IgD-negative memory B cell (primary cell): Measurements from ENCODE around the gene CRTAC1. TPM values are rescaled to one million over a fixed set of nuclear protein-coding genes. Genes with fewer than 3 reads are reported as not detected.

Experiments used
- H3K27ac Mint-ChIP-seq, 3 donors: one replicate each; pipeline ENCODE4 v1.8.0; 2020 to 2022; ENCODE audit warnings: mild to moderate bottlenecking in 3 of 3, mixed read lengths in 3 of 3, moderate library complexity in 1 of 3
- H3K27me3 Mint-ChIP-seq: one replicate; pipeline ENCODE4 v1.8.0; 2021; ENCODE audit warnings: mixed read lengths
- H3K36me3 Mint-ChIP-seq: one replicate; pipeline ENCODE4 v1.8.0; 2020; ENCODE audit warnings: mild to moderate bottlenecking, mixed read lengths
- H3K4me1 Mint-ChIP-seq, 3 donors: one replicate each; pipeline ENCODE4 v1.8.0; 2020 to 2022; ENCODE audit warnings: mixed read lengths in 3 of 3, mild to moderate bottlenecking in 1 of 3
- H3K4me3 Mint-ChIP-seq, 4 donors: one replicate each; pipeline ENCODE4 v1.8.0; 2020 to 2022; ENCODE audit warnings: mild to moderate bottlenecking in 4 of 4, mixed read lengths in 4 of 4, moderate library complexity in 3 of 4
- H3K9me3 Mint-ChIP-seq, 3 donors: one replicate each; pipeline ENCODE4 v1.8.0; 2020 to 2021; ENCODE audit warnings: mixed read lengths in 3 of 3, mild to moderate bottlenecking in 1 of 3
- polyA plus RNA-seq: library from polyadenylated mRNA; unstranded; fragments of 300-500 nt; fragmentation: Illumina TruSeq; gene quantifications from one replicate; pipeline ENCODE4 v1.2.3, GENCODE V29; 2021

Gene CRTAC1
- polyA plus RNA-seq, 1 donor from 2014 or later, result not detected

DNA sequence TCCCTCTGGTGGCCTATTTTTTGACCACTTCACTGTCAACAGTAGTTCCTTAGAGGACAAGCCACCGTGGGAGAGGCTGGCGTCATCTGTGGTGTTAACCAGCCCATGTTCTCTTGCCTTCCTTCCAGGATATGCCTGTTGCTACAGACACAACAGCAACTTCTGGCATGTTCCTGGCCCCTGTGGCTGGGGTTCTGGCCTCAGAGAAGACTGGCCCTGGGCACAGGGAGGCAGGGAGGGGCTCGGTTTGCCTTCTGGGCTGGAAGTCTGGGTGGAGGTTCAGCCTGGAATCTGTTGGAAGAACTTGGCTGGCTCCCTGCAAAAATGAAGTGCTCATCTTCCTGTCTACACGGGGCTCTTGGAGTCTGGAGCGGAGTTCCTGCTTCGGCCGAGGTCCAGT, 155.0 kb downstream of the CRTAC1 start:
- Mint-ChIP-seq H3K4me1 (no peaks in the 10 kb centered on the region), H3K36me3 (no peaks in the 10 kb centered on the region), H3K27me3 (peaks cover 9% of the 10 kb centered on the region), H3K4me3 (no peak overlapping the region), H3K27ac (no peak overlapping the region), H3K9me3 (peaks cover 0 to 2% (median 0%) of the 10 kb centered on the region in 3 donors)

- H3K9me3 Mint-ChIP-seq, result peaks cover 0 to 2% (median 0%) of the 10 kb centered on the region in 3 donors
- H3K27me3 Mint-ChIP-seq, result peaks cover 12% of the 10 kb centered on the region
- no peak overlapping the region for H3K27ac Mint-ChIP-seq
- no peaks in the 10 kb centered on the region for H3K36me3 Mint-ChIP-seq
- H3K4me3 Mint-ChIP-seq, result no peak overlapping the region
- H3K4me1 Mint-ChIP-seq, result peaks cover 0 to 5% (median 4%) of the 10 kb centered on the region in 3 donors
These were observed 156.1 kb downstream of the CRTAC1 start for GRCh38 chr10:97874332-97874731.

GRCh38 chr10:97873569-97873968, 156.9 kb downstream of the CRTAC1 start:
- no peaks in the 10 kb centered on the region for H3K9me3 Mint-ChIP-seq
- peaks cover 15% of the 10 kb centered on the region for H3K27me3 Mint-ChIP-seq
- H3K27ac Mint-ChIP-seq, result no peak overlapping the region
- no peak overlapping the region for H3K4me3 Mint-ChIP-seq
- H3K4me1 Mint-ChIP-seq, result peaks cover 0 to 7% (median 4%) of the 10 kb centered on the region in 3 donors
- no peaks in the 10 kb centered on the region for H3K36me3 Mint-ChIP-seq

DNA sequence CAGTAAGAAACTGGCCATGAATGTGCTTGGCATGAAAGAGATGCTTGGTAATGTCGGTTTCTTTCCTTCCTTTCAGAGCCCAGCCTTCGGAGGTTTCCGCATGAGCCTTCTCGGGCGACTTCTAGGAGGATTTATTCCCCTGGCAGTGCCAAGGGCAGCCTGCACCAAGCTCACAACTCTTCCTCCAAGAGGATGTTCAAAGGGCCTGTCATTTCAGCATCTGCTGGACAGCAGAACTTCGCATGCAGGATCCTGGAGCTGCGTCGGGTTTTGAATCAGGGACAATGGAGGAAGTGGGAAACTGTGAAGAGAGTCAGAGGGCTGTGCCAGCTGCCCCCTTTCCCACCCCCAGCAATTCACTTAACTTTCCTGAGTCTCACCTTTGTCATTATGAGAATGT, 159.4 kb downstream of the CRTAC1 start:
- peaks cover 15% of the 10 kb centered on the region for H3K27me3 Mint-ChIP-seq
- H3K27ac Mint-ChIP-seq, result no peak overlapping the region
- peaks cover 0 to 7% (median 4%) of the 10 kb centered on the region in 3 donors for H3K4me1 Mint-ChIP-seq
- no peaks in the 10 kb centered on the region for H3K36me3 Mint-ChIP-seq
- no peak overlapping the region for H3K4me3 Mint-ChIP-seq
- no peaks in the 10 kb centered on the region for H3K9me3 Mint-ChIP-seq

GRCh38 chr10:97869091-97870042, 161.1 kb downstream of the CRTAC1 start:
- no peaks in the 10 kb centered on the region for H3K9me3 Mint-ChIP-seq
- H3K27me3 Mint-ChIP-seq, result peaks cover 7% of the 10 kb centered on the region
- no peaks in the 10 kb centered on the region for H3K36me3 Mint-ChIP-seq
- H3K4me1 Mint-ChIP-seq, result peaks cover 0 to 7% (median 4%) of the 10 kb centered on the region in 3 donors
- H3K4me3 Mint-ChIP-seq, result peak overlapping the region in 1 of 4 donors; percentile 47
- peak overlapping the region in 1 of 3 donors; percentile 27 for H3K27ac Mint-ChIP-seq

DNA sequence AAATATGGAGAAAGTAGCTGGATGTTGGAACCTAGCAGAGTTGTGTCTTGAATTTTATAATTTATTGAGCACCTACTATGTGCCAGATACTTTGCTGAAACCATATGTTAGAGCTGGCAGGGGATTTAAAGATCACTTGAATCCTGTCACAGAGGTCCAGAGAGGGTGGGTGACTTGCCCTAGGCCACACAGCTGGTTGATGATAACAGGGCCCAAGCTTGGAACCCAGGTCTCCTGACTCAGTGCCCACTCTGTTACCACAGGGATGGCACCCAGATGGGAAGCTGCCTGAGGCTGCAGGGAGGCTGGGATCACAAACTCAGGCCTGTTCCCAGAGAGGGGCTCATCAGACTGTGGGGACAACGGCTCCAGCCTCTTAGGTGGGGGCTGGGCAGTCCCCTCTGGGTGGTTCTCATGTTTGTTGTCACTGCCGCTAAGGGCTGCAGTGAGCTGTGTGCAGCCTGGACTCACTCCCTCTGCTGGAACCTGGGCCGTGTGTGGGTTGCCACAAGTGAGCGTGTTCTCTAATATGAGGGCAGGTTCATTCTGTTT, 162.2 kb downstream of the CRTAC1 start:
- H3K9me3 Mint-ChIP-seq, result no peaks in the 10 kb centered on the region
- H3K36me3 Mint-ChIP-seq, result no peaks in the 10 kb centered on the region
- no peak overlapping the region for H3K27ac Mint-ChIP-seq
- H3K4me1 Mint-ChIP-seq, result peaks cover 0 to 7% (median 4%) of the 10 kb centered on the region in 3 donors
- H3K27me3 Mint-ChIP-seq, result peaks cover 7% of the 10 kb centered on the region
- H3K4me3 Mint-ChIP-seq, result no peak overlapping the region

DNA sequence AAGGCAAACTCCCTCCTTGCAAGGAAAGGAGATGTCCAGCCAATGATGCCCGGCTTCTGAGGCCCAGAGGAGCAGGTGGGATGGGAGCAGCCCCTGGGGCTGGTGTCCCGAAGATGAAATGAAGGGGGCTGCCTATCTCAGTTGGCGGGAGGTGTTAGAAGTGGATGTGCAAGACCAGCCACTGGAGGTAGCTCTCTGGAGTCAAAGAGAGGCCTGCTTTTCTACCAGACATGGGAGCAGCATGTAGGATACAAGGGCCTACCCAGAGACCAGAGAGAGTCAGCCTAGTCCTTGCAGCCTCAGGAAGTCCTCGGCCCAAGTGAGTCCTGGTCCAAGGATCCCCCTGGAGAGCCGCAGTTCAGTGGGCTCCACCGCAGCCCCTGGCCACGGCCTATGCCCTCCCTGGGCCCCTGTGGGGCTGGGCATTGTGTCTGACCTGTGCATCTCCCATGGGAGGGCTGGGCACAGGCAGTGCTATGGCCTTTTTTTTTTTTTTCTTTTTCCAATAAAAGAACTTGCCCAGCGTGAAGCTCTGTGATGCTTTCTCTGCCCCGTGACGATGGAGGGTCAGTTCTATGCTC, 163.1 kb downstream of the CRTAC1 start:
- Mint-ChIP-seq H3K36me3 (no peaks in the 10 kb centered on the region), H3K27ac (no peak overlapping the region), H3K9me3 (no peaks in the 10 kb centered on the region), H3K4me1 (peaks cover 1 to 7% (median 4%) of the 10 kb centered on the region in 3 donors), H3K4me3 (no peak overlapping the region), H3K27me3 (peaks cover 8% of the 10 kb centered on the region)

- Mint-ChIP-seq H3K27ac (no peak overlapping the region), H3K36me3 (no peaks in the 10 kb centered on the region), H3K4me1 (peaks cover 1 to 7% (median 4%) of the 10 kb centered on the region in 3 donors), H3K27me3 (peaks cover 10% of the 10 kb centered on the region), H3K4me3 (peak overlapping the region in 1 of 4 donors; percentile 9), H3K9me3 (no peaks in the 10 kb centered on the region)
These were observed 163.7 kb downstream of the CRTAC1 start for GRCh38 chr10:97866524-97867219.

- H3K9me3 Mint-ChIP-seq, result no peaks in the 10 kb centered on the region
- H3K4me3 Mint-ChIP-seq, result no peak overlapping the region
- H3K27ac Mint-ChIP-seq, result no peak overlapping the region
- peaks cover 1 to 7% (median 4%) of the 10 kb centered on the region in 3 donors for H3K4me1 Mint-ChIP-seq
- H3K27me3 Mint-ChIP-seq, result peaks cover 13% of the 10 kb centered on the region
- no peaks in the 10 kb centered on the region for H3K36me3 Mint-ChIP-seq
These were observed 164.9 kb downstream of the CRTAC1 start for GRCh38 chr10:97865488-97865887.

DNA sequence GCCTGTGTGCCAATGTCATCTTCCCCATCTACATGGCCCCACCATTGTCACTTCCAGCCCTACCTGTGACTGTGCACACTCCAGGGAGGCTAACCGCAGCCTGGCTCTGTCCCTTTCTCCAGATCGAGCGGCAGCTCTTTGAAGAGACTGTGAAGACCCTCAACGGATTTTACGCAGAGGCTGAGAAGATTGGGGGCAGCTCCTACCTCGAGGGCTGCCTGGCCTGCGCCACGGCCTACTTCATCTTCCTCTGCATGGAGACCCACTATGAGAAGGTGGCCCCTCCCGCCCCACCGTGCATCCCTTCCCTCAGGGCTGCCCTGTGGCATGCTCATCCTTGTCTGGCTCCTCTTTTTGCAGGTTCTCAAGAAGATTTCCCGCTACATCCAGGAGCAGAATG, 166.6 kb downstream of the CRTAC1 start:
- peak overlapping the region in 1 of 3 donors; percentile 8 for H3K27ac Mint-ChIP-seq
- H3K27me3 Mint-ChIP-seq, result peaks cover 13% of the 10 kb centered on the region
- H3K4me1 Mint-ChIP-seq, result peaks cover 0 to 1% (median under 1%) of the 10 kb centered on the region in 3 donors
- H3K36me3 Mint-ChIP-seq, result no peaks in the 10 kb centered on the region
- H3K4me3 Mint-ChIP-seq, result peak overlapping the region in 1 of 4 donors; percentile 17
- no peaks in the 10 kb centered on the region for H3K9me3 Mint-ChIP-seq

GRCh38 chr10:97861924-97862323, 168.5 kb downstream of the CRTAC1 start:
- H3K4me1 Mint-ChIP-seq, result peaks cover 0 to 1% (median 0%) of the 10 kb centered on the region in 3 donors
- no peaks in the 10 kb centered on the region for H3K36me3 Mint-ChIP-seq
- H3K27me3 Mint-ChIP-seq, result peaks cover 12% of the 10 kb centered on the region
- H3K4me3 Mint-ChIP-seq, result no peak overlapping the region
- no peak overlapping the region for H3K27ac Mint-ChIP-seq
- peaks cover 0 to 3% (median 0%) of the 10 kb centered on the region in 3 donors for H3K9me3 Mint-ChIP-seq

DNA sequence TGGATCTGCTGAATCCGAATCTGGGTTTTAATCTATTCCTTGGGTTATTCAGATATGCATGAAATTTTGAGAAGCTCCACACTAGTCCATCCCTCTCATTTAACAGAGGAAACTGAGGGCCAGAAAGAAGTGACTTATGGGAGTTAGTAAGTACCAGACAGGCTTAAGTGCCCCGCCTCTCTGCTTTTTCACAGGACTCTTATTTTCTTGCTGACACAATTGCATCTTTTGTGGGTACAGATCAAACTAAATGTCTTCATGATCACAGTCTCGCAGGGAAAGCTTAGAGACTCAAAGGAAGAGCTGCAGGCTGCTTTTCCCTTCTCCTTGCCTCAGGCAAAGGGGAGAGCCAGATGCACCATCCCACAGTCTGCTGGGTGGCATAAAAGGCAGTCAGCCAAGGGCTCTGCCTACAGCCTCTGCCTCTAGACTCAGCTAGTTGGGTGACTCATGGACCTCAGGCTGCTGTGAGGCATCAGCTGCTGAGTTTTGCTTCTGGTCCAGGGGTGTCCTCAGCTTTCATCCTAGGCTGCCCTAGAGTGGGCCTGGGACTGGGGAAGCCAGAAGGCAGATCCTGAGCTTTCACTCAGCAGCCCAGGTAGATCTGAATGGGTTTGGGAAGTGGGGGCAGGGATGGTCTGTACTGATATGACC, 169.2 kb downstream of the CRTAC1 start:
- H3K4me1 Mint-ChIP-seq, result peaks cover 0 to 1% (median 0%) of the 10 kb centered on the region in 3 donors
- peaks cover 0 to 7% (median 2%) of the 10 kb centered on the region in 3 donors for H3K9me3 Mint-ChIP-seq
- no peaks in the 10 kb centered on the region for H3K36me3 Mint-ChIP-seq
- no peak overlapping the region for H3K27ac Mint-ChIP-seq
- no peak overlapping the region for H3K4me3 Mint-ChIP-seq
- H3K27me3 Mint-ChIP-seq, result peaks cover 12% of the 10 kb centered on the region

GRCh38 chr10:97858001-97858439, 172.4 kb downstream of the CRTAC1 start:
- H3K4me1 Mint-ChIP-seq, result peaks cover 0 to 1% (median 0%) of the 10 kb centered on the region in 3 donors
- H3K27me3 Mint-ChIP-seq, result peaks cover 16% of the 10 kb centered on the region
- H3K27ac Mint-ChIP-seq, result no peak overlapping the region
- no peaks in the 10 kb centered on the region for H3K36me3 Mint-ChIP-seq
- no peak overlapping the region for H3K4me3 Mint-ChIP-seq
- H3K9me3 Mint-ChIP-seq, result peaks cover 0 to 7% (median 2%) of the 10 kb centered on the region in 3 donors

- no peak overlapping the region for H3K27ac Mint-ChIP-seq
- H3K36me3 Mint-ChIP-seq, result no peaks in the 10 kb centered on the region
- peaks cover 0 to 12% (median 2%) of the 10 kb centered on the region in 3 donors for H3K4me1 Mint-ChIP-seq
- no peak overlapping the region for H3K4me3 Mint-ChIP-seq
- H3K27me3 Mint-ChIP-seq, result peaks cover 28% of the 10 kb centered on the region
- H3K9me3 Mint-ChIP-seq, result peaks cover 0 to 7% (median 2%) of the 10 kb centered on the region in 3 donors
These were observed 175.7 kb downstream of the CRTAC1 start for GRCh38 chr10:97854743-97855142.
